GM19324 (cell line): ENCODE measurements around the gene SRSF11.
"Not testable (repeated sequence)": the region's sequence is repeated elsewhere in the genome, so short reads cannot be mapped to it uniquely, and the experiment has no call there.

Experiments used
- ATAC-seq: cut with Tn5 transposase; IDR thresholded peaks from one replicate; pipeline ENCODE4 v1.9.1; 2021; ENCODE audit warnings: mild to moderate bottlenecking, moderate library complexity; ENCODE audit not compliant: unreplicated experiment, low FRiP score

The SRSF11 gene

GRCh38 chr1:70221238-70222121, at the start of gene SRSF11:
Gene SRSF11 (plus strand): TSS chr1:70221380. CDS start chr1:70221637, 257 bp downstream.
- ATAC-seq = peak; percentile 94

GRCh38 chr1:70171512-70171911, 49.7 kb upstream of the SRSF11 start:
- ATAC-seq = no peak

- ATAC-seq = not testable (repeated sequence)
Observed at GRCh38 chr1:70185181-70185580, 36.0 kb upstream of the SRSF11 start.

GRCh38 chr1:70188522-70188921, 32.7 kb upstream of the SRSF11 start:
- ATAC-seq = no peak

- no peak for ATAC-seq
Observed at GRCh38 chr1:70190180-70190579, 31.0 kb upstream of the SRSF11 start.

GRCh38 chr1:70192446-70192845, 28.7 kb upstream of the SRSF11 start:
- ATAC-seq = not testable (repeated sequence)

GRCh38 chr1:70194601-70195000, 26.6 kb upstream of the SRSF11 start:
- ATAC-seq = no peak

GRCh38 chr1:70195342-70195741, 25.8 kb upstream of the SRSF11 start:
- peak; percentile 59 for ATAC-seq

GRCh38 chr1:70196333-70196732, 24.8 kb upstream of the SRSF11 start:
- ATAC-seq = no peak

- no peak for ATAC-seq
Observed at GRCh38 chr1:70200065-70200464, 21.1 kb upstream of the SRSF11 start.

- ATAC-seq = no peak
Observed at GRCh38 chr1:70202173-70202758, 18.9 kb upstream of the SRSF11 start.

GRCh38 chr1:70204139-70204538, 17.0 kb upstream of the SRSF11 start:
- no peak for ATAC-seq

- no peak for ATAC-seq
Observed at GRCh38 chr1:70204600-70204999, 16.6 kb upstream of the SRSF11 start.

- peak; percentile 37 for ATAC-seq
Observed at GRCh38 chr1:70205071-70205433, 16.1 kb upstream of the SRSF11 start.

- peak; percentile 87 for ATAC-seq
Observed at GRCh38 chr1:70205434-70206118, 15.6 kb upstream of the SRSF11 start, which contains the start of gene LRRC40. Gene LRRC40 (minus strand): TSS chr1:70205579. CDS start chr1:70205540, 39 bp downstream.

- not testable (repeated sequence) for ATAC-seq
Observed at GRCh38 chr1:70206833-70207232, 14.3 kb upstream of the SRSF11 start.

- no peak for ATAC-seq
Observed at GRCh38 chr1:70207492-70207891, 13.7 kb upstream of the SRSF11 start.

- no peak for ATAC-seq
Observed at GRCh38 chr1:70208292-70208691, 12.9 kb upstream of the SRSF11 start.

- ATAC-seq = no peak
Observed at GRCh38 chr1:70210820-70211219, 10.4 kb upstream of the SRSF11 start.

- no peak for ATAC-seq
Observed at GRCh38 chr1:70211541-70211940, 9.6 kb upstream of the SRSF11 start.

GRCh38 chr1:70220015-70220414, 1.2 kb upstream of the SRSF11 start:
- no peak for ATAC-seq
